Posterior vena cava (tissue), 2 donors: ENCODE results near the gene MYL11. TPM values are rescaled to one million over a fixed set of nuclear protein-coding genes. Genes with fewer than 3 reads are reported as not detected.

ENCODE experiments used
- DNase-seq: peaks from one replicate; pipeline ENCODE4 v3.0.0-alpha.2; 2020; ENCODE audit warnings: low spot score
- intact Hi-C, 2 donors: fragments of 100-400 bp; cut with DNase I; formaldehyde crosslinking; loops; one replicate each; pipeline versions ENCODE4 v1.14.1 to v1.14.2; 2022 to 2023
- total RNA-seq, 2 donors: library from RNA; stranded (reverse); fragmentation: NEBNext Ultra II Directional; extraction: Animal tissue kit (Norgen Biotek cat#: 25700); gene quantifications; one replicate each; pipeline ENCODE4 v1.2.1, GENCODE V29; 2021
- donor health status: DM: yes; HTN: yes; CAD: no.
- donor health status: DM: yes; HTN: yes; CAD: no.

Gene MYL11
- total RNA-seq, 2 donors from 2014 or later, result not detected

- no peak for DNase-seq
- intact Hi-C loops, result loop anchor here in 1 of 2 donors (1.0 kb wide), 1 partner anchor 45 kb away; no protein-coding TSS in a partner anchor
Observed at GRCh38 chr16:30407804-30408534, 33.4 kb downstream of the MYL11 start.

DNA sequence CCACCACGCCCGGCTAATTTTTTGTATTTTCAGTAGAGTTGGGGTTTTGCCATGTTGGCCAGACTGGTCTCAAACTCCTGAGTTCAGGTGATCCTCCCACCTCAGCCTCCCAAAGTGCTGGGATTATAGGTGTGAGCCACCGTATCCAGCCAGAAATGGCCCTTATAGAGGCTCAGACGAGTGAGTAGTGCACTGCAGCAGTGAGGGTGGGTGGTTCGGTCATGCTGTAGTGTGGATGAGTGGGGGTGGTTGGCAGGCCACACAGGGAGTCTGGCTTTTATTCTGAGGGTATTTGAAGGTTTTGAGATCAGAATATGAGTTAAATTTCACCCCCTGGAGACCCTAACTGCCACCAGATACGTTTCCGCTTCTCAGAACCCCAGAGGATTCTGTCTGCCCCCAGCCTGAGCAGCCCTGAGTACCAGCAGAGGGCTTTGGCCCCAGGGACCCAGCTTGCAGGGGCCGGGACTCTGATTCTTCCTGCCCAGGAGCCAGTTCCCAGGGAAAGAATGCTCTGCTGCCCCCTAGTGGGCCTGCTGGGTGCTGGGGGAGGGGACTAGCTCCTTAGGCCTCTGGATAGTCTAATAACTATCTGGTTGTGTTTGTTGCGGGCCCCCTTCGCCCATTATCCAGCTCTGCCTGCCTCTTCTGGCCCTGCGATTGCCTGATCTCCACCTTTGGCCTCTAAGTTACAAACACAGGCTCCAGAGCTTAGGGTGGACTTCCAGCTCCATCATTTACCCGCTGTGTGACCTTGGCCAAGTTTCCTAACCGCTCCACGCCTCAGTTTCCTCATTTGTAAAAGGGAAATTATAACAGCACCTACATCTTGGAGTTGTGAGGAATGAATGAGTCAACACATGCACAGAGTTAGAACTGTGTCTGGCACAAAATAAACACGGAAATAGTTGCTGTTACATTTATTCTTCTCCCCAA, 34.8 kb downstream of the MYL11 start:
- intact Hi-C loops, result no loop called here
- peak; percentile 97 for DNase-seq

DNA sequence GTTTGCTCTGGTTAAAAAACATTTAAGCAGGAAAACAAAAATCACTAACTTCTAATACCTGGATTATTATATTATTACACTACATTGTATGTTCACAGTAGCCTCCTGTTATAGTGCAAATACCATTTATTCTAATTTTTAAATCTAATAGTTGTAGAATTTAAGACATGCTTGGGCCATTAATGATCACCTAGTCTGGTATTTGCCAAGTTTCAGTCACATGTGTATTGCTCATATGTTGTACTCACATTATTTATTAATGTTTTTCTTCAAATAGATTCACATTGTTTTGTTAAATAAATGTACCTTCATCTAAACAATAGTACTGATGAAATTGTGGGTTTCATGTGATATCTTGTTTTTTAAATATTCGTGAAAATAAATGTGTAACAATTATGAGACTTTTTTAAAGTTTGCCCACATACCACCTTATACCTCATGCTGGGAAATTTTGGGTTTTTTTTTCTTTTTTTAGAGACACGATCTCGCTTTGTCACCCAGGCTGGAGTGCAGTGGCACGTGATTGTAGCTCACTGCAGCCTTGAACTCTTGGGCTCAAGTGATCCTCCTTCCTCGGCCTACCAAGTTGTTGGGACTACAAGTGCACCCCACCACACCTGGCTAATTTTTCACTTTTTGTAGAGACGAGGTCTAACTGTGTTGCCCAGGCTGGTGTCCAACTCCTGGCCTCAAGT, 38.7 kb downstream of the MYL11 start:
- DNase-seq, result no peak
- intact Hi-C loops, result no loop called here

DNA sequence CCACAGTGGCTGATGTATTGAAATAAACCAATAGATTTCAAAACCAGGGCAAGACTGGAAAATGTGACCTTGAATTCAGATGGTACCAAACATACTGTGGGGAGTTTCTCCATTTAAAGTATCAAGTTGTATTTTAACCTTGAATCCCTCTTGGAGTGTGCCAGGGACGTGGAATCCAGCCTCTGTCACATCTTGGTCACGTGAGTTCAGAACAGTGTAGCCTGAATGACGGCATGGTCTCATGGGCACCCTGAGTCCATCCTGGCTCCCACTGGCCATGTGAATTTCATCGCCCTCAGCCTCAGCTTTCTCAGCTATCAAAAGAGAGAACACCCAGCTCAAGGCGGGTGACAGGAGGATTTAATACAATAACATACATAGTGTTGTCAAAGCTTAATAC, 39.6 kb downstream of the MYL11 start:
- intact Hi-C loops, result no loop called here
- DNase-seq, result no peak

DNA sequence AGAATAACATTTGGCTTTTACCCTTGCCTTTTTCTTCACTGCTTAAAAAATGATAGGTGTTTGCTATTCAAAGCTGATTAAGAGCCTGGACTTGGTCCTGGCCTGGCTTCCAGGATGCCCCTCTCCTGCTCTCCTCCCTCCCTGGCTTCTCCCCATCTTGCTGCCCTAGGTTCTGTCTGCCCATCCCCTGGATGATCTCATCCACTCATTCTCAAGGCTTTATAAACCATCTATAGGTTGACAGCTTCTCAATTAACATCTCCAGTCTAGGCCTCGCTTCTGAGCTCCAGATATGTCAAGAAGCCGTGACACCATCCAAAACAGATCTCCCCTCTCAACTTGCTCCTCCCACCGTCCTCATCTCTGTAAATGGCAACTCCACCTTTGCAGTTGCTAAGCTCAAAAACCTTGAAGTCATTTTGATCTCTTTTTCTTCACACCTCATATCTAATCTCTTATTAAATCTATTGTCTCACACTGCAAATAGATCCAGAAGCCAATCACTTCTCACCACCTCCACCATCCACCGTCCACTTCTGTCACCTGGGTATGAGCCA, 41.5 kb downstream of the MYL11 start:
- intact Hi-C loops, result no loop called here
- no peak for DNase-seq

GRCh38 chr16:30416624-30417528, 42.3 kb downstream of the MYL11 start:
- no peak for DNase-seq
- intact Hi-C loops, result no loop called here

GRCh38 chr16:30417529-30418349, 43.1 kb downstream of the MYL11 start:
- DNase-seq, result peak; percentile 95

DNA sequence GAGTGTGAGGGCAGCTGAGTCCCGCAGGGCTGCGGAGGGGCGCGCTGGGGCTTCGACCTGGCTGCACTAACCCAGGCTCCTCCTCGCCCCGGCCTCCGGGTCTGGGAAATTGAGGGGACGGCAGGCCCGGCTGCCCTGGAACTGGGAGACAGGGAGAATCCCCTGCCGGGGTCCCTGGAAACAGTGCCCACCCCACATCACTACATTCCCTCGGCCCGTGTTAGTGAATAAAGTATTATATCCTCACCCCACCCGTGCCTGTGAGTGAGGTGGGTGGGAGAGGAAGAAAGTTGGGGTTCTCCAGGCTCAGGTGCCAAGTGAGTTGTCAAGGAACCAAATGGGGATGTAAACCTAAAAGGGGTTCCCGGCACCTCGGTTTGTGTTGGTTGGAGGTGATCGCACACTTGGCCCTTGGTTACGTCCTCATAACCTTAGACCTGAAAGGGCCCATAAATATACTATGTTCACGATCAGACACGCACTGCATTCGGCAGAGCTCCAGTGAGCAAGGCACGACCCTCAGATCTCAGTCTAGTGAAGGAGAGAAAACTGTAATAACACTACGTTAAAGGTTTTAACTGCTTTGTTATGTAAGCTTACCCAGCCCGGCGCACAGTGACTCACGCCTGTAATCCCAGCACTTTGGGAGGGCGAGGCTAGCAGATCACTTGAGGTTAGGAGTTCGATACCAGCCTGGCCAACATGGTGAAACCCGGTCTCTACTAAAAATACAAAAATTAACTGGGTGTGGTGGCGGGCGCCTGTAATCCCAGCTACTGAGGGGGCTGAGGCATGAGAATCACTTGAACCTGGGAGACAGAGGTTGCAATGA, 44.0 kb downstream of the MYL11 start:
- DNase-seq, result no peak
- intact Hi-C loops, result no loop called here

More at GRCh38 chr16:30417529-30418349, 43.1 kb downstream of the MYL11 start:
- intact Hi-C loops, result no loop called here

DNA sequence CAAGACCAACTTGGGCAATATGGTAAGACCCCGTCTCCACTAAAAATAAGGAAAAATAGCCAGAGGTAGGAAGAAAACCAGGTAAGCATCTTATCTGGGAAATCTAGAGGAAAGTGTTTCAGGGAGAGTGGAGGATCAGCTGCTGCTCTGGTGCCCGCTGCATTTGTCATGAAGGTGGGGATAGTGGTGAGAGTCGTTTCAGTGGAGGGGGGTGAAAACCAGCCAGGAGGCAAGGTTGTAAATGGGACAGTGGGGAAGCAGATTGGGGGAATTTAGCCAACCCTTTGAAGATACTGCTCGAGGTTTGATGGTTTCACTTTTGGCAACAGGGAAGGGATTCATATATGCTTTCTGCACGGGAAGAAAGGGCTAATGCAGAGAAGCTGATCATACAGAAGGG, 46.4 kb downstream of the MYL11 start:
- no peak for DNase-seq
- intact Hi-C loops, result no loop called here

Other genes with a start within 250 kb of the MYL11 start
- 10 to 100 TPM; 38.1 to 49.8 TPM for gene CORO1A, start 191.2 kb upstream of the MYL11 start, total RNA-seq
- 10 to 100 TPM; 58.8 to 60.0 TPM for gene BOLA2B, start 181.1 kb upstream of the MYL11 start, total RNA-seq
- gene SLX1A, start 180.9 kb upstream of the MYL11 start, total RNA-seq, result 10 to 100 TPM; 19.8 to 21.5 TPM
- 10 to 100 TPM; 10.0 to 12.9 TPM for gene SULT1A3, start 175.5 kb upstream of the MYL11 start, total RNA-seq
- 10 to 100 TPM in 1 of 2 donors, 1 to 10 TPM in 1; 5.7 to 21.2 TPM for gene NPIPB13, start 126.3 kb upstream of the MYL11 start, total RNA-seq
- gene CD2BP2, start 19.5 kb upstream of the MYL11 start, total RNA-seq, result 10 to 100 TPM; 47.9 to 54.2 TPM
- 10 to 100 TPM; 27.8 to 29.8 TPM for gene TBC1D10B, start 4.3 kb upstream of the MYL11 start, total RNA-seq
- gene SEPTIN1, start 7.8 kb downstream of the MYL11 start, total RNA-seq, result 1 to 10 TPM; 1.6 to 3.0 TPM
- gene ZNF48, start 20.6 kb downstream of the MYL11 start, total RNA-seq, result 1 to 10 TPM; 6.2 to 6.5 TPM
- 1 to 10 TPM; 5.6 to 6.1 TPM for gene ZNF771, start 32.8 kb downstream of the MYL11 start, total RNA-seq
- 10 to 100 TPM; 15.2 to 20.1 TPM for gene DCTPP1, start 55.2 kb downstream of the MYL11 start, total RNA-seq
- 10 to 100 TPM; 31.5 to 32.5 TPM for gene SEPHS2, start 71.1 kb downstream of the MYL11 start, total RNA-seq
- gene ITGAL, start 97.9 kb downstream of the MYL11 start, total RNA-seq, result 1 to 10 TPM; 4.6 to 8.5 TPM
- gene ZNF768, start 151.8 kb downstream of the MYL11 start, total RNA-seq, result 10 to 100 TPM; 21.9 to 27.3 TPM
- gene ZNF747, start 160.1 kb downstream of the MYL11 start, total RNA-seq, result 1 to 10 TPM; 9.6 to 9.8 TPM
- gene ZNF764, start 183.6 kb downstream of the MYL11 start, total RNA-seq, result 1 to 10 TPM; 6.0 to 6.5 TPM
- gene ZNF688, start 196.9 kb downstream of the MYL11 start, total RNA-seq, result 10 to 100 TPM in 1 of 2 donors, 1 to 10 TPM in 1; 8.8 to 10.8 TPM
- gene ZNF785, start 210.9 kb downstream of the MYL11 start, total RNA-seq, result 10 to 100 TPM; 10.2 to 10.5 TPM
- gene ZNF689, start 235.6 kb downstream of the MYL11 start, total RNA-seq, result 1 to 10 TPM; 6.9 to 7.1 TPM